Measurements from ENCODE around the gene GLB1L3.

The GLB1L3 gene

DNA sequence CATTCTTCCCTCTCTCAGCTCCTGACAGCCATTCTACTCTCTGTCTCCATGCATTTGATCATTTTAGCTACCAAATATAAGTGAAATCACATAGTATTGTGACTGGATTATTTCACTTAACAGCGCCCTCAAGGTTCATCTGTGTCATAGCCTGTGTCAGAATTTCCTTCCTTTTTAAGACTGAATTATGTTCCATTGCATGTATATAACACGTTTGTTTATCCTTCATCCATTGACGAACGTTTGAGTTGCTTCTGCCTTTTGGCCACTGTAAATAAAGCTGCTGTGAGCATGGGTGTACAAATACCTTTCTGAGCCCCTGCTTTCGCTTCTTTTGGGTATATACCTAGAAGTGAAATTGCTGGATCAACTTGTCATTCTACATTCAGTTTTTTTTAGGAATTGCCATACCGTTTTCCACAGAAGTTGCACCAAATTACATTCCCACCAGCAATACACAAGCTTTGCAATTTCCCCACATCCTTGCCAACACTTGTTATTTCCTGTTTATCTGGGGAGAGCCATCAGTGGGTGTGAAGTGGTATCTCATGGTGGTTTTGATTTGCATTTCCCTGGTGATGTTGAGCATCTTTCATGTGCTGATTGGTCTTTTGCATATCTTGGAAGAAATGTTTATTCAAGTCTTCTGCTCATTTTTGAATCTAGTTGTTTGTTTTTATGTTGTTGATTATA is 73.1 kb downstream of the GLB1L3 start:
- TF ChIP-seq, protein P1, sequence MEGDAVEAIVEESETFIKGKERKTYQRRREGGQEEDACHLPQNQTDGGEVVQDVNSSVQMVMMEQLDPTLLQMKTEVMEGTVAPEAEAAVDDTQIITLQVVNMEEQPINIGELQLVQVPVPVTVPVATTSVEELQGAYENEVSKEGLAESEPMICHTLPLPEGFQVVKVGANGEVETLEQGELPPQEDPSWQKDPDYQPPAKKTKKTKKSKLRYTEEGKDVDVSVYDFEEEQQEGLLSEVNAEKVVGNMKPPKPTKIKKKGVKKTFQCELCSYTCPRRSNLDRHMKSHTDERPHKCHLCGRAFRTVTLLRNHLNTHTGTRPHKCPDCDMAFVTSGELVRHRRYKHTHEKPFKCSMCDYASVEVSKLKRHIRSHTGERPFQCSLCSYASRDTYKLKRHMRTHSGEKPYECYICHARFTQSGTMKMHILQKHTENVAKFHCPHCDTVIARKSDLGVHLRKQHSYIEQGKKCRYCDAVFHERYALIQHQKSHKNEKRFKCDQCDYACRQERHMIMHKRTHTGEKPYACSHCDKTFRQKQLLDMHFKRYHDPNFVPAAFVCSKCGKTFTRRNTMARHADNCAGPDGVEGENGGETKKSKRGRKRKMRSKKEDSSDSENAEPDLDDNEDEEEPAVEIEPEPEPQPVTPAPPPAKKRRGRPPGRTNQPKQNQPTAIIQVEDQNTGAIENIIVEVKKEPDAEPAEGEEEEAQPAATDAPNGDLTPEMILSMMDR (IDR thresholded peaks at IDR 0.05; ENCODE audit: extremely low read depth, missing control alignments), result no peak
- no peak for DNase-seq (ENCODE audit: low spot score)

DNA sequence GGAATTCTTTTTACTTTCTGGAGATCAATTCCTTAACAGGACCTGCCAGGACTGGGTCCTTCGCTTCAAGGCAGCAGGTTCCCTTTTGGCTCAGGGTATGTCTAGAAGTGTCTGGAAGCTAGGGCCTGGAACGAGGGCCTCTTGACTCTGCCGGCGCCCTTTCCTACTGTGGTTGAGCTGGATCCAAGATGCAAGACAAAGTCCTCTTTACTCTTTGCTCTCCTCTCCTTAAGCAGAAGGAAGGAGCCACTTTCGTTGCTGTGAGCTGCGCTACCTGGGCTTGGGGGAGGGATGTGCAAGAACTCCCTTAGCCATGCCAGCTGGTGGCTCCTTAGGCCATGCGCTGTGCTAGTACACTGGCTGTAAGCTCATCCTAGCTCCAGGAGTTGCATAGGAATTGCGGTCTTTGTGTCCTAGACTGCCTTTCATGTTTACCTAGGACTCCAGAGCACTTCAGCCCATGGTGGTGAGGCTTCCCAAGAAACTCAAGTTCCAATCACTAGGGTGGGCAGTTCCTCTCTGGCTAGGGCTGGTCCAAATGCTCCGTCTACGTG is 73.7 kb downstream of the GLB1L3 start:
- TF ChIP-seq, protein P1 (IDR thresholded peaks at IDR 0.05; ENCODE audit: extremely low read depth, missing control alignments), result no peak

DNA sequence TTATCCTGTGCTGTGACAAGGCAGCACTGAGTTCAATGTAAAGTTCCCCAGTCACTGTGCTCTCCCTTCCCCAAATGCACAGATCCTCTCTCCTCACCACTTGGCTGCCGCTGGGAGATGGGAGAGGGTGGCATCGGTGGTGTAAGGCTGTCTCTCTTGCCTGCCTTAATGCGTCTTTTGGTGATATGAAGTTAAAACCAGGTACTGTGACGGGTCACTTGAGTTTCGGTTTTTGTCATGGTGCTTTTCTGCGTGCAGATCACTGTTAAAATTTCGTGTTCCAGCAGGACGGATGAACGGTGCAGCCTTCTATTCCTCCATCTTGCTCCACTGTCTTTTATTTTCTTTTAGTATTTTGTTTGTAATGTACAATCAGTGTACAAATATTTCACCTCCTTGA is 74.2 kb downstream of the GLB1L3 start:
- TF ChIP-seq, protein P1 (IDR thresholded peaks at IDR 0.05; ENCODE audit: extremely low read depth, missing control alignments), result no peak
- no peak for DNase-seq (ENCODE audit: low spot score)

More for the DNA sequence above, 73.7 kb downstream of the GLB1L3 start:
- no peak for DNase-seq (ENCODE audit: low spot score)

DNA sequence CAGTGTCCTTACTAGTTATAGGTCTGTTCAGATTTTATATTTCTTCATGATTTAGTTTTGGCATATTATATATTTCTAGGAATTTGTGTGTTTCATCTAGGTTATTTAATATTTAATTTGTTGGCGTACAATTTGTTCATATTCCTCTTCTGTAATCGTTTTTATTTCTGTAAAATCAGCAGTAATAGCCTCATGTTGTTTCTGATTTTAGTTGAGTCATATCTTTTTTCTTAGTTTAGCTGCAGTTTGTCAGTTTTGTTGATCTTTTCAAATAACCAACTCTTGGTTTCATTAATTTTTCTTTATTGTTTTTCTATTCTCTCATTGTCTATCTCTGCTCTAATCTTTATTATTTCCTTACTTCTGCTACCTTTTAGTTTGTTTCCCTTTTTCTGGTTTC is 75.9 kb downstream of the GLB1L3 start:
- TF ChIP-seq, protein P1 (IDR thresholded peaks at IDR 0.05; ENCODE audit: extremely low read depth, missing control alignments), result no peak
- DNase-seq (ENCODE audit: low spot score), result no peak

DNA sequence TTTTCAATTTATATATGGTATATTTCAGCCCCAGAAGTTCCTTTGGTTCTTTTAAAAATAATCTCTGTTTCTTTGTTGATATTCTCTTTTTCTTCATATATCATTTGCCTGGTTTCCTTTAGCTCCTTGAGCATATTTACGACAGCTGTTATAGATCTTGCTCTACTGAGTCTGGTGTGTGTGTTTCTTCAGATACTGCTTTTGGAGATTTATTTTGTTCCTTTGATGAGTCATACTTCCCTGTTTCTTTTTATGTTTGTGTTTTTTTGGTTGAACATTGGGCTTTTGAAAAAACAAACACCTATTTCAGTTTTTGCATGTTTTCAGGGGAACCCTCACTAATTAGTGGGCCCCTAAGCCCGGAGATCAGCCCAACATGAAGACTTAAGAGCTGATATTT is 79.0 kb downstream of the GLB1L3 start:
- TF ChIP-seq, protein P1 (IDR thresholded peaks at IDR 0.05; ENCODE audit: extremely low read depth, missing control alignments), result no peak

DNA sequence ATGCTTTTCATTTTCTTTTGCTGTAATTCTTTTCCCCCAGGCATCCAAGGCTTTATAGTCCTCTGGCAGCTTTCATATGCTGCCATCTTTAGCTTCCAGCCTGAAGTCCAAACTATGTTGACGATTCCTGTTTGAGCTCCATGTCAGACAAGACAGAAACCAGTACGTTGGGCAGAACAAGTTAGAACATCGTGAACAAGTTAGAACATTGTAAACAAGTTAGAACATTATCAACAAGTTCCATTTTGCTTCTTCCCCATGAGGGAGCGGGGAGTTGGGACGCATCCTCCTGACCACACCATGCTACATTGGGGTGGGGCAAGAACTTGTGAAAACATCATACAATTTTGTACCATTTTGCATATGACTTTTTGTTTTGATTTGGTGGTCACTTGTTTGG is 79.5 kb downstream of the GLB1L3 start:
- DNase-seq (ENCODE audit: low spot score), result no peak
- TF ChIP-seq, protein P1 (IDR thresholded peaks at IDR 0.05; ENCODE audit: extremely low read depth, missing control alignments), result no peak

More for the DNA sequence above, 79.0 kb downstream of the GLB1L3 start:
- no peak for DNase-seq (ENCODE audit: low spot score)

DNA sequence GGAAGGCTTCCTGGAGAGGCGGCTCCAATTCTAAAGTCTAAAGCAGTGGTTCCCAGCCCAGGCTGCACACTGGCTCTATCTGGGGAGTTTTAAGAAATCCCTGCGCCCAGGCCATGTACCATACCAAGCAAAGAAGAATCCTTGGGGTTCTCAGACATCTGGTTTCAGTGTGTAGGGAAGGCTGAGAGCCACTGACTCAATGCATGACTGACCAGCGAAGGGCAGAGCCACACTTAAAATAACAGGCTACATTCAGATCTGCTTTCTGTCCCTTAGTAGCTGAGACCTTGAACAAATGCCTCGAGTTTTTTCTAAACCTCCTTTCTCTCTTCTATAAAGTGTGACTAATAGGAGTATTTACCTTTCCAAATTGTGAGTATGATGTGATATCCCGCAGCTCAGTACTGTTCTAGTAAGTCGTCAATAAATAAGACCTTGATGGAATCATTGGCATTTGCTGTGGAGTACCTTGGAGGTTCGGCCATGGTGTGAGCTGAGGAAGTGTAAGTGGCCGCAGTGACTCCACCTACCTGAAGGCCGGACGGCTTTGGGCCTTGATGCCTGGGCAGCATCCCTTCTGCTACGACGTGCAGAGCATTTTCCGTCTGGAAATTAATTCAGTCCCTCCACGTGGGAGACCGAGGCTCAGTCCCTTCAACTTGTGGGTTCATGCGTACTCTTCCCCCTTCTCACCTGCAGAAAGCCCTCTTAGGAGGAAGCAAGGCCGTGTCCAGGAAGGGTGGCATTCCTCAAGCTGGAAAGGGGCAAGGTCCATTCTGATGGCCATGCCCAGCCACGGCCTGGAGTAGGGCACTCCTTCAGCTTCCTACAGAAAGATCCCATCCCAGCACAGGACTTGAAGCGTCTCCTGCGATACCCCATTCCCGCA is 80.7 kb downstream of the GLB1L3 start:
- TF ChIP-seq, protein P1 (IDR thresholded peaks at IDR 0.05; ENCODE audit: extremely low read depth, missing control alignments), result no peak
- no peak for DNase-seq (ENCODE audit: low spot score)
